ENCODE measurements around the gene CSNK1D. TPM values are rescaled to one million over a fixed set of nuclear protein-coding genes. Genes with fewer than 3 reads are reported as not detected.

The CSNK1D gene
- total RNA-seq, 1 donor, result 50.3 TPM

DNA sequence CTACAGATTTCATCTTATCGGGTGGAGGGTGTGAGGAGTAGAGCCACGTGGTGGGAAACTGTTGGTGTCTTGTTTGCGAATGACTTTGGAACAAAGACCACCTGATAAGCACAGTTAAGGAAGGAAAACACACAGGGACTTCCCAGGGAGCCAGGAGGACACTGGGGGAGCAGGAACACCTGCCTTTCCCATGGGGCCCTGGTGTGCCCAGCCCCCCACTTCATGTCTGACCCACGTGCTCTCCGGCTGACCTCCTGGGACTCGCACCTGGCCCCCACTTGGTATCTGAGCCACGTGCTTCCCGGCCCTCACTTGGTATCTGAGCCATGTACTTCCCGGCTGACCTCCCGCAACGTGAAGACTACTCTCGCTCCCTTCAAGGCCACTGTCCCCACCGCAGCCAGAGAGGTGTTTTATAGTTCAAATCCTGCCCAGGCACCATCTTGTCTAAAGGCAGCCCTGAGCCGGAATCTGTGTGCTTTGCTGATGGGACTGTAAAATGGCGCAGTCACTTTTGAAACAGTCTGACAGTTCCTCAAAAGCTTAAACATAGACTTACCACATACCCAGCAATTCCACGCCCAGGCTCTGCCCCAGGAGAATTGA is 5.4 kb upstream of the CSNK1D start:
- Histone ChIP-seq H3K4me1 (ENCODE audit: insufficient read depth, low read length) (peaks cover 24% of the 10 kb centered on the region), H3K79me2 (ENCODE audit: insufficient read depth, low read length) (no peaks in the 10 kb centered on the region), H3K4me2 (ENCODE audit: insufficient read depth, low read length) (no peak overlapping the region), H2AFZ (ENCODE audit: low read length) (no peak overlapping the region), H3K36me3 (ENCODE audit: insufficient read depth, low read length) (no peaks in the 10 kb centered on the region), H3K9me3 (ENCODE audit: low read depth, low read length) (no peaks in the 10 kb centered on the region), H3K27me3 (ENCODE audit: insufficient read depth, low read length) (no peaks in the 10 kb centered on the region), H4K20me1 (ENCODE audit: insufficient read depth, low read length) (no peaks in the 10 kb centered on the region), H3K27ac (ENCODE audit: low read depth, low read length) (no peak overlapping the region), H3K4me3 (ENCODE audit: insufficient read depth, low read length) (no peak overlapping the region)
- TF ChIP-seq, protein P1, sequence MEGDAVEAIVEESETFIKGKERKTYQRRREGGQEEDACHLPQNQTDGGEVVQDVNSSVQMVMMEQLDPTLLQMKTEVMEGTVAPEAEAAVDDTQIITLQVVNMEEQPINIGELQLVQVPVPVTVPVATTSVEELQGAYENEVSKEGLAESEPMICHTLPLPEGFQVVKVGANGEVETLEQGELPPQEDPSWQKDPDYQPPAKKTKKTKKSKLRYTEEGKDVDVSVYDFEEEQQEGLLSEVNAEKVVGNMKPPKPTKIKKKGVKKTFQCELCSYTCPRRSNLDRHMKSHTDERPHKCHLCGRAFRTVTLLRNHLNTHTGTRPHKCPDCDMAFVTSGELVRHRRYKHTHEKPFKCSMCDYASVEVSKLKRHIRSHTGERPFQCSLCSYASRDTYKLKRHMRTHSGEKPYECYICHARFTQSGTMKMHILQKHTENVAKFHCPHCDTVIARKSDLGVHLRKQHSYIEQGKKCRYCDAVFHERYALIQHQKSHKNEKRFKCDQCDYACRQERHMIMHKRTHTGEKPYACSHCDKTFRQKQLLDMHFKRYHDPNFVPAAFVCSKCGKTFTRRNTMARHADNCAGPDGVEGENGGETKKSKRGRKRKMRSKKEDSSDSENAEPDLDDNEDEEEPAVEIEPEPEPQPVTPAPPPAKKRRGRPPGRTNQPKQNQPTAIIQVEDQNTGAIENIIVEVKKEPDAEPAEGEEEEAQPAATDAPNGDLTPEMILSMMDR (IDR thresholded peaks at IDR 0.05; ENCODE audit: extremely low read depth, low read depth, low read length), result no peak
- peak; percentile 66 for DNase-seq (ENCODE audit: insufficient read length, low spot score, missing footprints)

DNA sequence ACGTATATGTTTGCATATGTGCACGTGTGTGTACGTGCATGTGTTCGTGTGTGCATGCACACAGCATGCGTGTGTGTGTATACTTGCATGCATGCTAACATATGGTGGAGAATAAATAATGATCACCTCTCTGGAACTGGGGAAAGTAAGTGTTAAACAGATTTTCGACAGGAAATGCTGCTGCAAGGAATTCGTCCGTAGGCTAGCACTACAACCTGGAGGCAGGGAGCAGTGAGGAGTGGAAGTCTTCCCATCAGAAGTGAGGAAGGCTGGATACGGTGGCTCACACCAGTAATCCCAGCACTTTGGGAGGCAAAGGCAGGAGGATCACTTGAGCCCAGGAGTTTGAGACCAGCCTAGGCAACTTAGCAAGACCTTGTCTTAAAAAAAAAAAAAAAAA is 4.8 kb upstream of the CSNK1D start:
- H3K36me3 ChIP-seq (ENCODE audit: insufficient read depth, low read length), result no peaks in the 10 kb centered on the region
- H3K4me3 ChIP-seq (ENCODE audit: insufficient read depth, low read length), result no peak overlapping the region
- no peak overlapping the region for H3K4me2 ChIP-seq (ENCODE audit: insufficient read depth, low read length)
- peaks cover 23% of the 10 kb centered on the region for H3K4me1 ChIP-seq (ENCODE audit: insufficient read depth, low read length)
- no peaks in the 10 kb centered on the region for H3K9me3 ChIP-seq (ENCODE audit: low read depth, low read length)
- DNase-seq (ENCODE audit: insufficient read length, low spot score, missing footprints), result no peak
- H3K27ac ChIP-seq (ENCODE audit: low read depth, low read length), result no peak overlapping the region
- no peaks in the 10 kb centered on the region for H3K79me2 ChIP-seq (ENCODE audit: insufficient read depth, low read length)
- no peak overlapping the region for H2AFZ ChIP-seq (ENCODE audit: low read length)
- TF ChIP-seq, protein P1 (IDR thresholded peaks at IDR 0.05; ENCODE audit: extremely low read depth, low read depth, low read length), result no peak
- no peaks in the 10 kb centered on the region for H3K27me3 ChIP-seq (ENCODE audit: insufficient read depth, low read length)
- H4K20me1 ChIP-seq (ENCODE audit: insufficient read depth, low read length), result no peaks in the 10 kb centered on the region

DNA sequence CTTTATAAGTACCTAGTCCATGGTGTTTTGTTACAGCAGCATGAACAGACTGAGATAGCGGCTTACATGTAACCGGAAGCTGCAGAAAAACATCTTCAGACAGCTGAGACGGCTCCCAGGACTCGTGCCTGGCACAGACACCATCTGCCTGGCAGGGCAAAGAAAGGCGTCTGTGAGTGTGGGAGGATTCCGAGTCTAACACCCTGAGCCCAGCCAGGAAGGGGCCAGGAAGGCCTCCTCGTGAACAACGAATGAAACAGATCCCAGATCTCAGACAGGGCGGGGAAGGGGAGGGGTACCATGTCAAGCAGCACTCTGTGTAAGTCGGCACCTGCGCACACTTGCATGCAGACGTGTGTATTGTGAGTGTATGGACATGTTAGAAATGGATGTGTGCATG is 4.4 kb upstream of the CSNK1D start:
- DNase-seq (ENCODE audit: insufficient read length, low spot score, missing footprints), result peak; percentile 77
- Histone ChIP-seq H3K79me2 (ENCODE audit: insufficient read depth, low read length) (peaks cover 4% of the 10 kb centered on the region), H3K4me3 (ENCODE audit: insufficient read depth, low read length) (no peak overlapping the region), H3K36me3 (ENCODE audit: insufficient read depth, low read length) (no peaks in the 10 kb centered on the region), H3K4me1 (ENCODE audit: insufficient read depth, low read length) (peaks cover 18% of the 10 kb centered on the region), H3K27ac (ENCODE audit: low read depth, low read length) (no peak overlapping the region), H2AFZ (ENCODE audit: low read length) (no peak overlapping the region), H3K4me2 (ENCODE audit: insufficient read depth, low read length) (no peak overlapping the region), H3K27me3 (ENCODE audit: insufficient read depth, low read length) (no peaks in the 10 kb centered on the region), H4K20me1 (ENCODE audit: insufficient read depth, low read length) (no peaks in the 10 kb centered on the region), H3K9me3 (ENCODE audit: low read depth, low read length) (no peaks in the 10 kb centered on the region)
- TF ChIP-seq, protein P1 (IDR thresholded peaks at IDR 0.05; ENCODE audit: extremely low read depth, low read depth, low read length), result no peak

DNA sequence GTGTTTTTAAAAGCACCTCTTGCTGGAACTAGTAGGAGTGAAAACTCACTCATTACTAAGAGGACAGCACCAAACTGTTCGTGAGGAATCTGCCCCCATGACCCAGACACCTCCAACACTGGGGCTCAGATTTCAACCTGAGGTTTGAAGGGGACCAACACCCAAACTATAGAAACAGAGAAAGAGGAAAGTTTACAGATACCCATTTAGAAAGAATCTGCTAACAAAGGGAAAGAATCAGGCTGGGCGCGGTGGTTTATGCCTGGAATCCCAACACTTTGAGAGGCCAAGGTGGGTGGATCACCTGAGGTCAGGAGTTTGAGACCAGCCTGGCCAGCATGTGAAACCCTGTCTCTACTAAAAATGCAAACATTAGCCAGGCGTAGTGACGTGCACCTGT is 3.4 kb upstream of the CSNK1D start:
- TF ChIP-seq, protein P1 (IDR thresholded peaks at IDR 0.05; ENCODE audit: extremely low read depth, low read depth, low read length), result no peak
- Histone ChIP-seq H3K79me2 (ENCODE audit: insufficient read depth, low read length) (peaks cover 12% of the 10 kb centered on the region), H4K20me1 (ENCODE audit: insufficient read depth, low read length) (peaks cover 7% of the 10 kb centered on the region), H3K4me2 (ENCODE audit: insufficient read depth, low read length) (no peak overlapping the region), H3K9me3 (ENCODE audit: low read depth, low read length) (no peaks in the 10 kb centered on the region), H2AFZ (ENCODE audit: low read length) (no peak overlapping the region), H3K4me3 (ENCODE audit: insufficient read depth, low read length) (no peak overlapping the region), H3K27ac (ENCODE audit: low read depth, low read length) (no peak overlapping the region), H3K4me1 (ENCODE audit: insufficient read depth, low read length) (peaks cover 9% of the 10 kb centered on the region), H3K27me3 (ENCODE audit: insufficient read depth, low read length) (no peaks in the 10 kb centered on the region), H3K36me3 (ENCODE audit: insufficient read depth, low read length) (peaks cover 1% of the 10 kb centered on the region)
- peak; percentile 48 for DNase-seq (ENCODE audit: insufficient read length, low spot score, missing footprints)

Measured in osteoblast (primary cell).